GM23338 (cell line): ENCODE measurements around the gene TLR9.

ENCODE experiments used
- CREB1 ChIP-seq: fragments of 250-450 bp; sonication (Bioruptor Pico); IDR thresholded peaks from 2 replicates; pipeline ENCODE4 v1.5.0; 2020; ENCODE audit warnings: low read depth, mild to moderate bottlenecking, moderate library complexity
- EZH2 ChIP-seq: fragments of 200-600 bp; sonication (generic); IDR thresholded peaks from one replicate; pipeline ENCODE4 v1.8.0; 2017; ENCODE audit warnings: antibody characterized with exemption, mild to moderate bottlenecking, low read depth; ENCODE audit not compliant: unreplicated experiment
- EZH2phosphoT487 ChIP-seq: fragments of 200-600 bp; sonication (generic); IDR thresholded peaks from one replicate; pipeline ENCODE4 v1.8.1; 2018; ENCODE audit warnings: antibody characterized with exemption; ENCODE audit not compliant: unreplicated experiment
- JUNB ChIP-seq: IDR thresholded peaks from one replicate; pipeline ENCODE4 v1.6.1; 2016; ENCODE audit warnings: antibody characterized with exemption; ENCODE audit not compliant: unreplicated experiment
- ZNF331 ChIP-seq: fragments of 250-450 bp; sonication (Bioruptor Pico); IDR thresholded peaks from 2 replicates; pipeline ENCODE4 v1.5.0; 2020; ENCODE audit warnings: low read depth, mild to moderate bottlenecking, moderate library complexity
- TF ChIP-seq, protein P1 (sequence below), 2 experiments: fragments of 200-600 bp in 1 of 2; sonication (generic) in 1 of 2; conservative IDR thresholded peaks; 2 replicates each; pipeline versions ENCODE4 v1.5.1 to v1.6.1; 2016 to 2017; ENCODE audit warnings: antibody characterized with exemption in 2 of 2, low read depth in 2 of 2, mild to moderate bottlenecking in 2 of 2, moderate library complexity in 1 of 2

DNA sequence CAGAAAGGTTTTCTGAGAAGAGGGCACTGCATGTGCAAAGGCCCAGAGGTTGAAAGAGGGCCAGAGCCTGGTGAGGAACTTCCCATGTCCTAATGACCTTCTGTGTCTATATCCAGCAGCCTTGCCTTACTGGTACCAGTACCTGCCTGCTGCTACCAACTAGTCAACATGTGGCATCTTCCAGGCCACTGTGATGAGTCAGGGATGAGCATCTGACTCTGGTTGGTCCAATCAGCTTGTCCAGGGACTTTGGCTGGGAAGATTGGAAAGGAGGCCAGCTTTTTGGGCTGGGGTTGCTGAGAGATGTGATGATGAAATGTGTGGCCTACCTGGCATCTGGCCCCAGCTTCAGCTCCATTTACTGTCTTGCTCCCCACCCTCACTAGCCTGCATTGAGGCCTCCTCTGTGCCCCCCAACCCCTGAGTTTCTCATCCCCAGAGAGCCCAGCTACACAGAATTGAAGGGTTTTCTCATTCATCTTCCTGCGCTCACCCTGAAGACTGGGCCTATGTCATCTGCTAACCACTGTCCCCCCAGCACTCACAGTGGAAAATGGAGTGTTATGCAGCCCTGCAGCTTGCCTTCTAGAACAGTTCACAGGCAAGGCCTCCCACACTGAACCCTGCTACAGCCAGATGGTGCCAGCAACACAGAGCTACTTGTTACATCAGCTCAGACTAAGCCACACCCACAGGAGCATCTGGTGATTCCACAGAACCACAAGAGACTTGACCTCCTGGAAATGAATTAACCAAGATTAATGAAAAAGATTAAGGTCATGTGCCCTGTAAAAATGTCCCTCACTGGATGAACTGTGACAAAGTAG, 14.8 kb upstream of the TLR9 start:
- TF ChIP-seq EZH2 = no peak
- TF ChIP-seq, protein P1, sequence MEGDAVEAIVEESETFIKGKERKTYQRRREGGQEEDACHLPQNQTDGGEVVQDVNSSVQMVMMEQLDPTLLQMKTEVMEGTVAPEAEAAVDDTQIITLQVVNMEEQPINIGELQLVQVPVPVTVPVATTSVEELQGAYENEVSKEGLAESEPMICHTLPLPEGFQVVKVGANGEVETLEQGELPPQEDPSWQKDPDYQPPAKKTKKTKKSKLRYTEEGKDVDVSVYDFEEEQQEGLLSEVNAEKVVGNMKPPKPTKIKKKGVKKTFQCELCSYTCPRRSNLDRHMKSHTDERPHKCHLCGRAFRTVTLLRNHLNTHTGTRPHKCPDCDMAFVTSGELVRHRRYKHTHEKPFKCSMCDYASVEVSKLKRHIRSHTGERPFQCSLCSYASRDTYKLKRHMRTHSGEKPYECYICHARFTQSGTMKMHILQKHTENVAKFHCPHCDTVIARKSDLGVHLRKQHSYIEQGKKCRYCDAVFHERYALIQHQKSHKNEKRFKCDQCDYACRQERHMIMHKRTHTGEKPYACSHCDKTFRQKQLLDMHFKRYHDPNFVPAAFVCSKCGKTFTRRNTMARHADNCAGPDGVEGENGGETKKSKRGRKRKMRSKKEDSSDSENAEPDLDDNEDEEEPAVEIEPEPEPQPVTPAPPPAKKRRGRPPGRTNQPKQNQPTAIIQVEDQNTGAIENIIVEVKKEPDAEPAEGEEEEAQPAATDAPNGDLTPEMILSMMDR (conservative IDR thresholded peaks at IDR 0.05; ENCODE audit: low read depth in 2 of 2) = peak in 1 of 2 experiments; percentile 12; a peak in 1 of 4 replicates
- TF ChIP-seq JUNB = no peak
- TF ChIP-seq ZNF331 (CRISPR knock-in tag) = no peak
- no peak for TF ChIP-seq EZH2phosphoT487
- TF ChIP-seq CREB1 (CRISPR knock-in tag) = no peak
